H1 (cell line): ENCODE data around the gene ECPAS.

Experiments
- CTCF ChIP-seq, 3 experiments: IDR thresholded peaks; 1 replicate in 2 of 3; 2 replicates in 1 of 3; pipeline versions ENCODE4 v1.5.1 to v1.6.1; 2011; ENCODE audit warnings: low read length in 3 of 3, mild to moderate bottlenecking in 3 of 3, inconsistent platforms in 2 of 3, low read depth in 1 of 3, moderate library complexity in 1 of 3; ENCODE audit not compliant: insufficient read depth in 1 of 3; ENCODE audit errors: control extremely low read depth in 1 of 3
- EZH2 ChIP-seq: fragments of 200-600 bp; sonication (generic); IDR thresholded peaks from 2 replicates; pipeline ENCODE4 v1.7.1; 2012; ENCODE audit warnings: low read depth, mild to moderate bottlenecking, moderate library complexity, low read length, inconsistent platforms; ENCODE audit not compliant: severe bottlenecking
- POLR2A ChIP-seq, 2 experiments: IDR thresholded peaks; 1 replicate in 1 of 2; 2 replicates in 1 of 2; pipeline ENCODE4 v1.6.1; 2011; ENCODE audit warnings: low read depth in 2 of 2, low read length in 2 of 2, mild to moderate bottlenecking in 2 of 2; ENCODE audit errors: control extremely low read depth in 1 of 2
- RXRA ChIP-seq: IDR thresholded peaks from 2 replicates; pipeline ENCODE4 v1.6.1; 2011; ENCODE audit warnings: low read depth, mild to moderate bottlenecking, low read length, moderate library complexity; ENCODE audit not compliant: insufficient read depth
- SP4 ChIP-seq: IDR thresholded peaks from 2 replicates; pipeline ENCODE4 v1.6.1; 2012; ENCODE audit warnings: low read length, inconsistent platforms

GRCh38 chr9:111467778-111468367 lies 16.3 kb downstream of the ECPAS start:
- no peak for TF ChIP-seq POLR2A (IDR thresholded peaks at IDR 0.05; ENCODE audit: control extremely low read depth in 1 of 2, low read depth in 2 of 2, low read length in 2 of 2)
- TF ChIP-seq CTCF (IDR thresholded peaks at IDR 0.05; ENCODE audit: control extremely low read depth in 1 of 3, insufficient read depth in 1 of 3, low read depth in 1 of 3, low read length in 3 of 3), result no peak
- no peak for TF ChIP-seq EZH2
- no peak for TF ChIP-seq RXRA
- no peak for TF ChIP-seq SP4
